Memory B cell (primary cell): ENCODE results near the gene RBM38.

Experiments used
- ATAC-seq: fragments of 150-1000 bp; cut with Tn5 transposase; 2 replicates; pipeline ENCODE4 v1.10.0; 2021; ENCODE audit warnings: low read depth, mild to moderate bottlenecking, moderate library complexity
- DNase-seq, 2 donors: peaks; one replicate each; pipeline ENCODE4 v3.0.0; 2022; ENCODE audit warnings: low spot score in 2 of 2
- H3K27ac Mint-ChIP-seq: one replicate; pipeline ENCODE4 v1.8.0; 2022; ENCODE audit warnings: mild to moderate bottlenecking, moderate library complexity, mixed read lengths
- H3K27me3 Mint-ChIP-seq: one replicate; pipeline ENCODE4 v1.8.0; 2022; ENCODE audit warnings: mixed read lengths
- H3K36me3 Mint-ChIP-seq: one replicate; pipeline ENCODE4 v1.8.0; 2022; ENCODE audit warnings: mild to moderate bottlenecking, mixed read lengths
- H3K4me1 Mint-ChIP-seq: one replicate; pipeline ENCODE4 v1.8.0; 2022; ENCODE audit warnings: mixed read lengths
- H3K4me3 Mint-ChIP-seq: one replicate; pipeline ENCODE4 v1.8.0; 2022; ENCODE audit warnings: mild to moderate bottlenecking, moderate library complexity, mixed read lengths
- H3K9me3 Mint-ChIP-seq: one replicate; pipeline ENCODE4 v1.8.0; 2022; ENCODE audit warnings: mixed read lengths

Gene RBM38

DNA sequence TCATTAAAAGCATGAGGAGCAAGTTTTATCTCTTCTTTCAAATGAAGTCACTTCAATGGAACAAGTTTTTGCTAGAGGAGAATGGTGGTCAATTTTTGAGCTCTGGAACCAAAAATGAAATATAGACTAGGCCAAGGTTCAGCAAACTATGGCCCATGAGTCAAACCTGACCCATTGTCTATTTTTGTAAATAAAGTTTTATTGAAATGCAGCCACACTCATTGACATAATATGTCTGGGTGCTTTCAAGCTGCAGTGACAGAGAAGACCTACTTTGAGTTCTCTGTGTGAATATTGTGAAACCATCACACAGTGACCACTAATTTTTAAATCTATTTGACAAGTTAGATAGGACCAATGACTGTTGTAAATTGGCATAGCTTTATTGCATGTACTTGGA lies 26.7 kb upstream of the RBM38 start:
- Mint-ChIP-seq H3K27me3 (no peaks in the 10 kb centered on the region), H3K4me1 (no peaks in the 10 kb centered on the region), H3K36me3 (peaks cover 37% of the 10 kb centered on the region), H3K27ac (no peak overlapping the region), H3K4me3 (no peak overlapping the region), H3K9me3 (no peaks in the 10 kb centered on the region)
- ATAC-seq (no peak), DNase-seq (no peak)

DNA sequence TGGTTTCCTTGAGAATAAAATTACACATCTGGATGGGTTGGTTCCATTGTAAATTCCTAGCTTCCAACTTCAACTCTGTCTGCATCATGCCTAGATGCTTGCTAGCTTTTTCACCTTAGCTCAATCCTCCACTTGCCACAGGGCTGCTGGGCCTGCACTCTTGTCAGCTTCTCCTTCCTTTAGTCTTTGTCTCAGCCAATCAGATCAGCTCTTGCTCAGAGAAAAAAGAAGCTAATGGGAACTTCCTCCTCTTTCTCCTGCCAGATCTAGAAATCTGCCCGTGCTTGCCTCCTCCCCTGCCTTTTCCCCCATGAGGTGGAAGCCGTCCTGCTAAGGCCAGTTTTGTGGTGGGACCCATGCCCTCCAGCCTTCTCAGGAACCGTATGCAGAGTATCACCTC lies 21.6 kb upstream of the RBM38 start:
- Mint-ChIP-seq H3K4me3 (no peak overlapping the region), H3K27ac (no peak overlapping the region), H3K36me3 (peaks cover 54% of the 10 kb centered on the region), H3K27me3 (no peaks in the 10 kb centered on the region), H3K4me1 (no peaks in the 10 kb centered on the region), H3K9me3 (no peaks in the 10 kb centered on the region)
- DNase-seq: no peak
- ATAC-seq: no peak

GRCh38 chr20:57370316-57370715 lies 20.9 kb upstream of the RBM38 start:
- ATAC-seq: no peak

DNA sequence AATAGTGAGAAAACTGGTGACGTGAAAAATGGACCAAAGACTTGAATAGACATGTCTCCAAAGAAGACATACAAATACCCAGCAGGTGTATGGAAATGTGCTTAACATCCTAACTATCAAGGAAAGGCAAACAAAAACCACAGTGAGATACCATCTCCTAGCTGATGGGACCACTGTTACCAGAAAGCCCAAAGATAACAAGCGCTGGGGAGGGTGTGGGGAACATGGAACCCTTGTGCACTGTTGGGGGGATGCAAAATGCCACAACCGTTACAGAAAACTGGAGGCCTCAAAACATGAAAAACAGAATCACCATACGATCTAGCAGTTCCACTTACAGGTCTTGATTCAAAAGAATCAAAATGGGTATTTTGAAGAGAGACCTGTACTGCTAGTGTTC lies 19.8 kb upstream of the RBM38 start:
- peaks cover 59% of the 10 kb centered on the region for H3K36me3 Mint-ChIP-seq
- no peaks in the 10 kb centered on the region for H3K27me3 Mint-ChIP-seq
- H3K4me3 Mint-ChIP-seq: no peak overlapping the region
- ATAC-seq: no peak
- H3K27ac Mint-ChIP-seq: peak overlapping the region; percentile 83
- no peak for DNase-seq
- peaks cover 4% of the 10 kb centered on the region for H3K4me1 Mint-ChIP-seq
- no peaks in the 10 kb centered on the region for H3K9me3 Mint-ChIP-seq

More at GRCh38 chr20:57370316-57370715, 20.9 kb upstream of the RBM38 start:
- H3K27ac Mint-ChIP-seq: peak overlapping the region; percentile 83
- H3K4me3 Mint-ChIP-seq: no peak overlapping the region
- no peaks in the 10 kb centered on the region for H3K27me3 Mint-ChIP-seq
- H3K9me3 Mint-ChIP-seq: no peaks in the 10 kb centered on the region
- peaks cover 2% of the 10 kb centered on the region for H3K4me1 Mint-ChIP-seq
- no peak for DNase-seq
- H3K36me3 Mint-ChIP-seq: peaks cover 58% of the 10 kb centered on the region

- Mint-ChIP-seq H3K27ac (no peak overlapping the region), H3K9me3 (no peaks in the 10 kb centered on the region), H3K4me1 (peaks cover 4% of the 10 kb centered on the region), H3K36me3 (peaks cover 54% of the 10 kb centered on the region), H3K4me3 (no peak overlapping the region), H3K27me3 (no peaks in the 10 kb centered on the region)
- ATAC-seq (no peak), DNase-seq (no peak)
These were observed 19.0 kb upstream of the RBM38 start for GRCh38 chr20:57372157-57372556.

DNA sequence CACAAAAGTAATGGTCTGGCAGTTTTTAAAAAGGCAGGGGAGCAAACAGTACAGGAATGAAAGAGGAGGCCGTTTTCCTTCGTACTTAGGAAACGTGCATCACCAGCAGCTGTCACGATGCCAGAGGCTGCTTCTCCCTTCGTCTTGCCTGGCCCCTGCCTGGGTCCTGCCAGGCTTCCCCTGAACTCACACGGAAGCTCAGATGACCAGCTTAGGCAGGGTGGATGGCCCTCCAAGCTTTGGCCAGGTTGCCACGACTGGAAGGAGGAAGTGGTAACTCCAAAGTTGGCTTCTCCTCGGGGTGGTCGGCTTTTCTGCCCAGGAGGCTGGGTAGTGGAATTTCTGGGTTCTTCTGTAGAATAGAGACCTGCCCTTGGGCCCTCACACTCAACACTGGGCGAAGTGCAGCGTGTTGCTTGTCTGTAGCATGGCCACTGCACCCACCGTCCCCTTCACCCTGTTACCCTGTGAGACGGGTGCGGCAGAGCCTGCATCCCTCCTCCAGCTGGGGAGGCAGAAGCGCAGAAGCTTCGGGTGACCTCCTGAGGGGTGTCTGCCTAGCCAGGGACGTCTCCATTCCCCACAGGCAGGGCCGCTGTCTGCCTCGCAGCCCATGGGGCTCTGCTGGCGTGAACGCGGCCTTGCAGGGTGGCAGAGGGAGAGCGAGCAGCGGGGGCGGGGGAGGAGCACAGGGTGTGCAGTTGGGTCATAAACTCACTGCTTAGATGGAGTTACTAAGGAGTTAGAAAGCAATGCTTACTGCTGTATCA lies 18.4 kb upstream of the RBM38 start:
- Mint-ChIP-seq H3K9me3 (no peaks in the 10 kb centered on the region), H3K36me3 (peaks cover 57% of the 10 kb centered on the region), H3K27ac (no peak overlapping the region), H3K4me3 (no peak overlapping the region), H3K27me3 (no peaks in the 10 kb centered on the region), H3K4me1 (peaks cover 4% of the 10 kb centered on the region)
- DNase-seq: no peak
- ATAC-seq: no peak

DNA sequence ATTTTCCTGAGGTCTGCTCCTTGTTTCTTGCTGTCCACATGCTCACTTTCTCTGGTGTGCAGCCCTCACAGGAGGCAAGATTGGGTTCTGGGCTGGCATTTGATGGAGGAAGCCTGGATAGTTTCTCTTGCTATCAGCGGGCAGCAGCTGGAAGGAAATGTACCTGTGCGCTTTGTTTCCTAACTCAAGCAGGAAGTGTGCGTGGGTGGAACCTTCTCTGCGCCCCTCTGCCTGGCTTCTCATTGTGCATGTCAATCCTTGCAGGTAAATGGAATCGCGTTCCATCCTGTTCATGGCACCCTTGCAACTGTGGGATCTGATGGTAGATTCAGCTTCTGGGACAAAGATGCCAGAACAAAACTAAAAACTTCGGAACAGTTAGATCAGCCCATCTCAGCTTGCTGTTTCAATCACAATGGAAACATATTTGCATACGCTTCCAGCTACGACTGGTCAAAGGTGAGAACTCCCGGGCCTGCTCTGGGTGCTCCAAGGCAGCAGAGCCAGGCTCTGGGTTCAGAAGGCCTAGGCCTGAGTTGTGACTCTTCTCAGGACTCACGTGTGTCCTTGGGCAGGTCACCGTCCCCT lies 16.8 kb upstream of the RBM38 start:
- H3K4me3 Mint-ChIP-seq: no peak overlapping the region
- H3K4me1 Mint-ChIP-seq: peaks cover 4% of the 10 kb centered on the region
- DNase-seq (no peak), ATAC-seq (no peak)
- H3K27me3 Mint-ChIP-seq: no peaks in the 10 kb centered on the region
- H3K9me3 Mint-ChIP-seq: no peaks in the 10 kb centered on the region
- H3K27ac Mint-ChIP-seq: peak overlapping the region; percentile 31
- H3K36me3 Mint-ChIP-seq: peaks cover 48% of the 10 kb centered on the region

- Mint-ChIP-seq H3K4me3 (no peak overlapping the region), H3K27me3 (no peaks in the 10 kb centered on the region), H3K9me3 (no peaks in the 10 kb centered on the region), H3K36me3 (peaks cover 43% of the 10 kb centered on the region), H3K27ac (peak overlapping the region; percentile 32), H3K4me1 (peaks cover 4% of the 10 kb centered on the region)
- DNase-seq (no peak), ATAC-seq (no peak)
These were observed 16.1 kb upstream of the RBM38 start for GRCh38 chr20:57374931-57375651.

DNA sequence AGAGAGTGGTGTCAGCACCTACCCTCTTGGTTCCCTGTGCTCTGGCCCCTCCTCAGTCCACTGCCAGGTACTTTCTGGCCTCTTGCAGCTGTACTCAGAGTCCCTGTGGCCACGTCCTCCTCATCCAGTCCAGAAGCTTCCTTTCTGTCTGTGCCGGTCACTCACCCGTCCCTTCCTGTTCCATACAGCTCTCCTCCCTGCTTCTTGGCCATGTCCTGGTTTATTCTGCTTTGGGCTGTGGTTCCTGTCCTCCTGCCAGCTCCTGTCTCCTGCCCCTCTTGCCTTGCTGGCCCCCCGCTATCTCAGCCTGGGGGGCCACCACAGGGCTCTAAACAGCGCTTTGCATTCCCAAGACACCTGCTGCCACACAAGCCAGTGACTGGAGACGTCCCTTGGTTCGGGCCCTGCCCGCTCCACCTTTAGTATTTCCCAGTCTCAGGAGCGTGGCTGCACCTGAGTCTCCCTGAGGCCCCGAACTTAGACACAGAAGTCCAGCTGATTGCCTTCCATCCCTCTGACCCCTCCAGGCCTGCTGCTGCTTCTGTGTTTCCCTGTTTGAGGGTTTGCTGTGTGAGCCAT lies 15.5 kb upstream of the RBM38 start:
- H3K36me3 Mint-ChIP-seq: peaks cover 38% of the 10 kb centered on the region

DNA sequence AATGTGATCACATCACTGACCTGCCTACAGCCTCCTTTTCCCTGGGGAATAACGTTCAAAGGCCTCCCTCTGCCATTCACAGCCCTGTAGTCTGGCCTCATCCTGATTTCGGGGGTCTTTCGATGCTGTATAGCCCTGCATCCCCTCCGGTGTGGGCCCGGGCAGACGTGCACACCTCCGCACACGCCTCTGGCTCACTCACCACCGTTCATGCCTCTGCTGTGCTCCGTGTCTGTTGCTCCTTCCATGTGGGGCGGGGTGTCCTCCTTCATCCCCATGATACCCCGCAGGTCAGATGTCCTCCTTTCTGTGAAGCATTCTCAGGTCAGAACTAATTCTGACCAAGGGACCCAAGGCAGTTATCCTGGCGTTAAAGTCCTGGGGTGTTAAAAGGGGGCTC lies 13.8 kb upstream of the RBM38 start:
- Mint-ChIP-seq H3K4me3 (no peak overlapping the region), H3K4me1 (peaks cover 4% of the 10 kb centered on the region), H3K27ac (peak overlapping the region; percentile 50), H3K27me3 (no peaks in the 10 kb centered on the region), H3K36me3 (peaks cover 28% of the 10 kb centered on the region), H3K9me3 (no peaks in the 10 kb centered on the region)
- ATAC-seq: no peak
- DNase-seq: no peak

More for the DNA sequence above, 15.5 kb upstream of the RBM38 start:
- peaks cover 4% of the 10 kb centered on the region for H3K4me1 Mint-ChIP-seq
- H3K9me3 Mint-ChIP-seq: no peaks in the 10 kb centered on the region
- H3K4me3 Mint-ChIP-seq: no peak overlapping the region
- no peak for ATAC-seq
- no peaks in the 10 kb centered on the region for H3K27me3 Mint-ChIP-seq
- H3K27ac Mint-ChIP-seq: peak overlapping the region; percentile 32
- no peak for DNase-seq

- Mint-ChIP-seq H3K36me3 (peaks cover 28% of the 10 kb centered on the region), H3K4me1 (peaks cover 4% of the 10 kb centered on the region), H3K9me3 (no peaks in the 10 kb centered on the region), H3K4me3 (no peak overlapping the region), H3K27ac (peak overlapping the region; percentile 50), H3K27me3 (no peaks in the 10 kb centered on the region)
- DNase-seq (no peak), ATAC-seq (no peak)
These were observed 13.1 kb upstream of the RBM38 start for GRCh38 chr20:57378107-57378506.

- H3K4me1 Mint-ChIP-seq: peaks cover 4% of the 10 kb centered on the region
- H3K27ac Mint-ChIP-seq: no peak overlapping the region
- no peak overlapping the region for H3K4me3 Mint-ChIP-seq
- no peak for ATAC-seq
- no peaks in the 10 kb centered on the region for H3K9me3 Mint-ChIP-seq
- no peak for DNase-seq
- H3K36me3 Mint-ChIP-seq: peaks cover 22% of the 10 kb centered on the region
- no peaks in the 10 kb centered on the region for H3K27me3 Mint-ChIP-seq
These were observed 12.4 kb upstream of the RBM38 start for GRCh38 chr20:57378646-57379262.

GRCh38 chr20:57379263-57379647 lies 11.9 kb upstream of the RBM38 start:
- Mint-ChIP-seq H3K27me3 (no peaks in the 10 kb centered on the region), H3K4me3 (no peak overlapping the region), H3K36me3 (peaks cover 23% of the 10 kb centered on the region), H3K4me1 (peaks cover 4% of the 10 kb centered on the region), H3K9me3 (no peaks in the 10 kb centered on the region), H3K27ac (no peak overlapping the region)
- no peak for DNase-seq
- ATAC-seq: no peak
